MG63 (cell line): ENCODE results near the gene KRTAP4-9. TPM values are rescaled to one million over a fixed set of nuclear protein-coding genes. Genes with fewer than 3 reads are reported as not detected.
"Not testable (repeated sequence)": the region's sequence is repeated elsewhere in the genome, so short reads cannot be mapped to it uniquely, and the experiment has no call there.

Experiments used
- DNase-seq: peaks from one replicate; pipeline ENCODE4 v3.0.0-alpha.2; 2020
- H3K27me3 ChIP-seq: fragments of 250-450 bp; sonication (Bioruptor Pico); 2 replicates; pipeline ENCODE4 v1.5.1; 2020; ENCODE audit warnings: mild to moderate bottlenecking, moderate library complexity
- H3K36me3 ChIP-seq: fragments of 250-450 bp; sonication (Bioruptor Pico); 2 replicates; pipeline ENCODE4 v1.5.1; 2020; ENCODE audit warnings: mild to moderate bottlenecking, moderate library complexity
- H3K4me3 ChIP-seq: fragments of 250-450 bp; sonication (Bioruptor Pico); 2 replicates; pipeline ENCODE4 v1.5.1; 2020; ENCODE audit warnings: mild to moderate bottlenecking, moderate library complexity
- H3K9me3 ChIP-seq: fragments of 250-450 bp; sonication (Bioruptor Pico); 2 replicates; pipeline ENCODE4 v1.5.1; 2020; ENCODE audit warnings: mild to moderate bottlenecking, moderate library complexity
- total RNA-seq: library from RNA; depleted of rRNA; stranded (reverse); fragments of >200 nt; shearing (Covaris generic); gene quantifications from 2 replicates; pipeline ENCODE4 v1.2.3, GENCODE V29; 2014; ENCODE audit warnings: low replicate concordance

KRTAP4-9 gene
- total RNA-seq, 1 experiment from 2014 or later, result not detected

- no peaks in the 10 kb centered on the region for H3K36me3 ChIP-seq
- DNase-seq, result no peak
- H3K27me3 ChIP-seq, result no peaks in the 10 kb centered on the region
- peaks cover 8% of the 10 kb centered on the region for H3K9me3 ChIP-seq
- H3K4me3 ChIP-seq, result no peak overlapping the region
These were observed 13.5 kb downstream of the KRTAP4-9 start for GRCh38 chr17:41118721-41119120.

DNA sequence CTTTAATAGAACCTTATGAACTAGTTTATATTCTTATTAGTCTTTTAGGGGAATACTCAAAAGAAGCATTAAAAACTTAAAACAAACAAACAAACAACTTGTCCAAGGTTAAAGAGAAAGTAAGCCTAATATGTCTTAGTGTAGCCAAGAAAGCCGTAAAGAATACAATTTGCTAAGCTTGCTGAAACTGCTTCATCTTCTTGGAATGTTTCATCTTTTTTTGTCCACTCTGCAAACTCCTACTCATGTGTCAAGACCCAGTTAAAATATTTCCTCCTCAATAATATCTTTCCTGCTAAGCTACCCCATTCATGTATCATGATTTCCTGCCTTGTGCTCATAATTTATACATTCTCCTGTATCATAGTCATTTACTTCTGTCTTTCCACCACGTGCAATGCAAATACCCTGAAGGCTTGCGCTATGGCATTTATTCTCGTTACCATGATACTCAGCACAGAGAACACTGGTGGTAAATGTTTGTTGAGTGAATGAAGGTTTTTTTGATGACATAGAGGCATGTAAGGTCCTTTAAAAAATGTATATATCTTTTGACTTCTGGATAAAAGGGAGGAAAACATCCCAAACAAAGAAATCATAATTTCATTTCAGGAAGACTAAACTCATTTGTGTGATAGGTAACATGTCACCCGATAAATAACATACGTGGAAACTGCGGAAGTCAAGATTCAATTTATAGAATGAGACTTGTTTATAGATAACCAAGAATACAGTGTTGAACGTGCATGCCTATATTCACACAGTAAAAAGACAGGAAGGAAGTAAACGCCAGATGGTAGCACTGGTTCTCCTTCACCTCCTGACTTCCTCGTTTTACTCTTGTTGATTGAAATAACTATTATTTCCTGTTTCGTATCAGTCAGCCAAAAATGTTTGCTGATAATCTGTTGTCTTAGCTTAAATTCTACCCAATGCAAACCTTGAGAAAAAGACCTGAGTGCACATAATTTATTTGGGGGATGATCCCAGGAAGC is 14.8 kb downstream of the KRTAP4-9 start:
- not testable (repeated sequence) for DNase-seq, H3K9me3 ChIP-seq, H3K36me3 ChIP-seq, H3K4me3 ChIP-seq, H3K27me3 ChIP-seq

DNA sequence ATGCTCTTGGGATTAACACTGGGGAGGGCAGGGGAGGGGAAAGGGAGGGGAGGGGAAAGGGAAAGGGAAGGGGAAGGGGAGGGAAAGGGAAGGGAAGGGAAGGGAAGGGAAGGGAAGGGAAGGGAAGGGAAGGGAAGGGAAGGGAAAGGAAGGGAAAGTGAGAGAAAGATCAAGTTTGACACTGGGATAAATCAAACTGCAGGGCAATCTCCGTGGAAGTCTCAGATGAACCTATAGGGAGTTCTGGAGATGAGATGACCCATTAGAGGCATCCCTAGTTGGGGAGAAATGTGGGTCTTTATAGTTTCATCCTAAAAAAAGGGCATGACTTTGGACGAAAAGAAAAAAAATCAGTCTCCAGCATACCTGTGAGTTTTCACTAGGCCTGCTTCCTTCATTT is 16.6 kb downstream of the KRTAP4-9 start:
- no peak for DNase-seq
- Histone ChIP-seq H3K9me3 (peaks cover 8% of the 10 kb centered on the region), H3K27me3 (no peaks in the 10 kb centered on the region), H3K36me3 (no peaks in the 10 kb centered on the region), H3K4me3 (no peak overlapping the region)

DNA sequence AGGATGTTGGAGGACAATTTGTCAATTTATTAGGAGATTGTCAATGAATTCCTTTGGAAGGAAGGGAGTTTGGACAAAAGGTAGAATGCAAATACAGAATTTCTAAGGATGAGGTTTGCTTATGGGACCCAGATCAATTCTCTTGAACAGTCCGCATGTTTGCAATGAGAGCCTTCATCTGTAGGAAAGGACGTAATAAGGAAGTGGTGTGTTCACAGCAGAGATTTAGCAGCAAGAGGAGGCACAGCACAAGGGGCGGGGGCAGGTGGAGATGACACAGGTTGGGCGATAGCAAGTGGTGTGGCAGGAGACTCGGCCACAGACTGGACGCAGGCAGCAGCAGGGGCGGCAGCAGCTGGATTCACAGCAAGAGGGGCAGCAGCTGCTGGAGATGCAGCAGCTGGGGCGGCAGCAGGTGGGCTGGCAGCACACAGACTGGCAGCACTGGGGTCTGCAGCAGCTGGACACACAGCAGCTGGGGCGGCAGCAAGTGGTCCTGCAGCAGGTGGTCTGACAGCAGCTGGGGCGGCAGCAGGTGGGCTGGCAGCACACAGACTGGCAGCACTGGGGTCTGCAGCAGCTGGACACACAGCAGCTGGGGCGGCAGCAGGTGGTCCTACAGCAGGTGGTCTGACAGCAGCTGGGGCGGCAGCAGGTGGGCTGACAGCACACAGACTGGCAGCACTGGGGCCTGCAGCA is 18.3 kb downstream of the KRTAP4-9 start:
- H3K27me3 ChIP-seq, DNase-seq, H3K4me3 ChIP-seq, H3K36me3 ChIP-seq: not testable (repeated sequence)
- peaks cover 11% of the 10 kb centered on the region for H3K9me3 ChIP-seq

DNA sequence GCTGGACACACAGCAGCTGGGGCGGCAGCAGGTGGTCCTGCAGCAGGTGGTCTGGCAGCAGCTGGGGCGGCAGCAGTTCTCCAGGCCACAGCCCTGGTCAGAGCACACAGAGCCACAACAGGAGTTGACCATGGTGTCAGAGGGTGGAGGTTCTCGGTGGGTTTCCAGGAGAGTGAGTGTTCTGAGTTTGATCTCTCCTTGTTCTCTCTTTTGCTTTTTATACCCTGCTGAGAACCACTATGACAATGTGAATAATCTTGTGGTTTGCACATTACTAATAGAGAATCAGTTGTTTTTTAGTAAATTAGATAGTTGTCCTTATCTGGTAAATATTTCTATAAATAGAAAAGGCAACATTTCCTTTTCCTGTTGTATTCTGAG is 18.8 kb downstream of the KRTAP4-9 start, which contains the start of gene KRTAP4-12:
KRTAP4-12 (minus strand) TSS at position 192 of the 381 bp plus-strand sequence; CDS start at position 132, 60 bp downstream.
- not testable (repeated sequence) for H3K4me3 ChIP-seq, H3K27me3 ChIP-seq, DNase-seq, H3K36me3 ChIP-seq
- peaks cover 11% of the 10 kb centered on the region for H3K9me3 ChIP-seq

DNA sequence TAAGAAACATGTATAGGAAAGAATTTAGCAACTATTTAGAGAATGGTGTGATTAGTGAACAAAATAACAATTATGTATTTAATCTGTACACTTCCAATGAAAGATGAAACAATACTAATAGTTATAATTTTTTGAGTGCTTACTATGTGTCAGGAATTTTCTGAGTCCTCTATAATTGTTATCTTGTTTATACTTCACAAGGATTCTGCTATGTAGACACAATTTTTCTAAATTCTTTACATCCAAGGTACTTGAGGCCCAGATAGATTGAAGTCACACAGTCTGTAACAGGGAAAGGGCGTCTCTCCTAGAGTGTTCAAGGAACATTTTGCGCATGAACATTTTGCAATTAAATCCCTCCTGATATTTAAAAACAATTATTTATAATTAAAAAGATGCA is 19.9 kb downstream of the KRTAP4-9 start:
- no peak for DNase-seq
- Histone ChIP-seq H3K4me3 (no peak overlapping the region), H3K9me3 (peaks cover 12% of the 10 kb centered on the region), H3K36me3 (no peaks in the 10 kb centered on the region), H3K27me3 (no peaks in the 10 kb centered on the region)

GRCh38 chr17:41126412-41126811 is 21.2 kb downstream of the KRTAP4-9 start:
- no peaks in the 10 kb centered on the region for H3K36me3 ChIP-seq
- H3K4me3 ChIP-seq, result no peak overlapping the region
- no peak for DNase-seq
- no peaks in the 10 kb centered on the region for H3K27me3 ChIP-seq
- H3K9me3 ChIP-seq, result peaks cover 15% of the 10 kb centered on the region

GRCh38 chr17:41127371-41127770 is 22.2 kb downstream of the KRTAP4-9 start:
- Histone ChIP-seq H3K9me3 (peaks cover 15% of the 10 kb centered on the region), H3K4me3 (no peak overlapping the region), H3K27me3 (no peaks in the 10 kb centered on the region), H3K36me3 (no peaks in the 10 kb centered on the region)
- DNase-seq, result no peak

DNA sequence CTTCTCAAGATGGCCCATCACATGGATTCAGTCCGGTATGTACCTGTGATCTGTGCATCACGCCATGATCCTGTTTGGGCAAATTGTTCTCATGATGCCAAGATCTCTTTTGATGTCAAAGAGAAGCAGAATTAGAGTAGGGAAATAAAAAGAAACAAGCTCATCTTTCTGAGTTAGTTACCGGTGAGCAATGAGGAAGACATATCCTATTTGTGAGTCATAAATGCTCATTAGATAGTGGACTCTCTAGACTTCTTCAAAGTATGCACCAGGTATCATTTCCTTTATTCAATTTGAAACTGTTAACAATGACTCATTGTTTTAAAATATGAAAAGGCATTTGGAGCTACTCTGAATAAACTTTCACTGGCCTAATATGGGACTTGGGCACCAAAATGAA is 26.8 kb downstream of the KRTAP4-9 start:
- Histone ChIP-seq H3K9me3 (peaks cover 12% of the 10 kb centered on the region), H3K36me3 (no peaks in the 10 kb centered on the region), H3K4me3 (no peak overlapping the region), H3K27me3 (no peaks in the 10 kb centered on the region)
- DNase-seq, result no peak

GRCh38 chr17:41133880-41134735 is 28.9 kb downstream of the KRTAP4-9 start:
- H3K4me3 ChIP-seq, result no peak overlapping the region
- no peaks in the 10 kb centered on the region for H3K36me3 ChIP-seq
- no peak for DNase-seq
- H3K27me3 ChIP-seq, result no peaks in the 10 kb centered on the region
- peaks cover 23% of the 10 kb centered on the region for H3K9me3 ChIP-seq

DNA sequence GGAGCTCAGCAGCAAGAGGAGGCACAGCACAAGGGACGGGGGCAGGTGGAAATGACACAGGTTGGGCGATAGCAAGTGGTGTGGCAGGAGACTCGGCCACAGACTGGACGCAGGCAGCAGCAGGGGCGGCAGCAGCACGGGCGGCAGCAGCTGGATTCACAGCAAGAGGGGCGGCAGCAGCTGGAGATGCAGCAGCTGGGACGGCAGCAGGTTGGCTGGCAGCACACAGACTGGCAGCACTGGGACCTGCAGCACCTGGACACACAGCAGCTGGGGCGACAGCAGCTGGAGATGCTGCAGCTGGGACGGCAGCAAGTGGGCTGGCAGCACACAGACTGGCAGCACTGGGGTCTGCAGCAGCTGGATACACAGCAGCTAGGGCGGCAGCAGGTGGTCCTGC is 34.7 kb downstream of the KRTAP4-9 start:
- H3K9me3 ChIP-seq, result peaks cover 48% of the 10 kb centered on the region
- not testable (repeated sequence) for DNase-seq, H3K27me3 ChIP-seq, H3K4me3 ChIP-seq, H3K36me3 ChIP-seq

GRCh38 chr17:41140360-41141131 is 35.4 kb downstream of the KRTAP4-9 start, which contains the start of gene KRTAP4-6:
TSS of gene KRTAP4-6 (minus strand) at chr17:41140544. CDS start at chr17:41140487, 57 bp downstream.
- Histone ChIP-seq H3K36me3 (no peaks in the 10 kb centered on the region), H3K9me3 (peaks cover 48% of the 10 kb centered on the region), H3K4me3 (no peak within 1 kb of the TSS), H3K27me3 (no peaks in the 10 kb centered on the region)
- DNase-seq, result no peak

DNA sequence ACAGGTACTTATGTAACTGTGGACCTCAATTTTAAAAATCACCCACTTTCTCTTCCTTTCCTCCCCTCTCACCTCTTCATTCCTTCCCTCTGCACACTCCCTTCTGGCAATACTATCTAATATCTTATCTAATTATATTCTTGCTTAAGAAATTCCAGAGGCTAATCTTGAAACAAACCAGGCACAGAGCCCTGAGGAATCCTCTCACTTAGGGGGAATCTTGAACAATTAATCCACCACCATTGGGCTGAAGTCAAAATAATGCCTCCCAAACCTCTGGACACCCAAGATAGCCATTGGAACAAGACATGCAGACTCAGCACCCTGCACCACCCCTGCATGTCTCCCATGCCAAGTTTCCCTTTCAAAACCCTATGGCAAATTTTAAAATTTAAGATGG is 36.2 kb downstream of the KRTAP4-9 start:
- no peaks in the 10 kb centered on the region for H3K27me3 ChIP-seq
- no peak for DNase-seq
- H3K36me3 ChIP-seq, result no peaks in the 10 kb centered on the region
- H3K4me3 ChIP-seq, result no peak overlapping the region
- peaks cover 47% of the 10 kb centered on the region for H3K9me3 ChIP-seq

GRCh38 chr17:41144846-41145245 is 39.7 kb downstream of the KRTAP4-9 start:
- peaks cover 25% of the 10 kb centered on the region for H3K9me3 ChIP-seq
- no peaks in the 10 kb centered on the region for H3K36me3 ChIP-seq
- H3K4me3 ChIP-seq, result no peak overlapping the region
- no peak for DNase-seq
- no peaks in the 10 kb centered on the region for H3K27me3 ChIP-seq

DNA sequence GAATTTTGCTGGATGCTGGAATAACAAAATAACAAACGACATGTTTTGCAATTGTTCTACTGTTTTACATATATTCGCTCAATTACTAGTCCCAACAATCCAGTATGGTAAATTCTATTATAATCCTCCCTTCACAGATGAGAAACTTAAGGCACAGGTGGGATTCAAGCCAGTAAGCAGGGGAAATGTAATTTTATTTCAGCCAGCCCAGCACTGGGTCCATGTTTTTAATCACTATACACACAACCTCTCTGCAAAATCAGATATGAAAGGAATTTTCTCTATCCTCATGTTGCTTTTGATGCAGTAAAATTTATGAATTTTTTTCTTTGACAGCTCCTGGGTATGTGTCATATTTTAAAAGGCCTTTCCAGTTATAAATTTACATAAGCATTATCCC is 40.1 kb downstream of the KRTAP4-9 start:
- H3K9me3 ChIP-seq, result peaks cover 23% of the 10 kb centered on the region
- no peaks in the 10 kb centered on the region for H3K27me3 ChIP-seq
- no peak for DNase-seq
- H3K4me3 ChIP-seq, result no peak overlapping the region
- no peaks in the 10 kb centered on the region for H3K36me3 ChIP-seq
